Activated CD8-positive, alpha-beta T cell treated with anti-CD3 and anti-CD28 coated beads, Interleukin-2, amount 10 ng/mL, durations not matched to agents 7 days and 5 days (primary cell): Measurements from ENCODE around the gene DMD. TPM values are rescaled to one million over a fixed set of nuclear protein-coding genes. Genes with fewer than 3 reads are reported as not detected.

Experiments
- ATAC-seq: fragments of 150-1000 bp; cut with Tn5 transposase; one replicate; pipeline ENCODE4 v1.10.0; 2021; ENCODE audit warnings: moderate library complexity
- CTCF ChIA-PET: fragments of 350-600 bp; sonication (Branson Sonifier 250); formaldehyde crosslinking; loops from one replicate; lab custom pipeline; 2021; ENCODE audit warnings: antibody characterized with exemption; lab: Charles Lee
- POLR2A ChIA-PET: fragments of 350-600 bp; sonication (Branson Sonifier 250); formaldehyde crosslinking; loops from one replicate; lab custom pipeline; 2021; ENCODE audit warnings: antibody characterized with exemption; lab: Charles Lee
- DNase-seq: peaks from one replicate; pipeline ENCODE4 v3.0.0-alpha.2; 2020
- H3K27ac Mint-ChIP-seq: one replicate; pipeline ENCODE4 v1.8.0; 2021; ENCODE audit warnings: mild to moderate bottlenecking, mixed read lengths
- H3K27me3 Mint-ChIP-seq: one replicate; pipeline ENCODE4 v1.8.0; 2021; ENCODE audit warnings: low read depth, mixed read lengths
- H3K36me3 Mint-ChIP-seq: one replicate; pipeline ENCODE4 v1.8.0; 2021; ENCODE audit warnings: low read depth, mixed read lengths
- H3K4me1 Mint-ChIP-seq: one replicate; pipeline ENCODE4 v1.8.0; 2021; ENCODE audit warnings: low read depth, mixed read lengths
- H3K4me3 Mint-ChIP-seq: one replicate; pipeline ENCODE4 v1.8.0; 2021; ENCODE audit warnings: mild to moderate bottlenecking, mixed read lengths
- H3K9me3 Mint-ChIP-seq: one replicate; pipeline ENCODE4 v1.8.0; 2022; ENCODE audit warnings: mixed read lengths; ENCODE audit not compliant: insufficient read depth
- total RNA-seq, 2 experiments: library from RNA; stranded (reverse); gene quantifications; one replicate each; pipeline ENCODE4 v1.2.3, GENCODE V29; 2021

The DMD gene
- not detected for total RNA-seq

GRCh38 chrX:33211356-33212260 is at the start of gene DMD:
Gene DMD (minus strand): TSS chrX:33211549. CDS start chrX:33211312, 237 bp downstream.
- Mint-ChIP-seq H3K27ac (no peak within 1 kb of the TSS), H3K36me3 (no peaks in the 10 kb centered on the region), H3K9me3 (no peaks in the 10 kb centered on the region), H3K27me3 (no peaks in the 10 kb centered on the region), H3K4me1 (no peaks in the 10 kb centered on the region), H3K4me3 (no peak within 1 kb of the TSS)
- CTCF ChIA-PET, result no interaction called here
- no peak for DNase-seq
- POLR2A ChIA-PET, result no interaction called here
- ATAC-seq, result no peak

- ChIA-PET POLR2A (no interaction called here), CTCF (no interaction called here)
- Mint-ChIP-seq H3K4me3 (no peak overlapping the region), H3K27me3 (no peaks in the 10 kb centered on the region), H3K27ac (no peak overlapping the region), H3K9me3 (no peaks in the 10 kb centered on the region), H3K4me1 (no peaks in the 10 kb centered on the region), H3K36me3 (no peaks in the 10 kb centered on the region)
- ATAC-seq (no peak), DNase-seq (no peak)
Observed at GRCh38 chrX:33252306-33252825, 41.0 kb upstream of the DMD start.

GRCh38 chrX:33218819-33219218 is 7.5 kb upstream of the DMD start:
- Mint-ChIP-seq H3K4me1 (no peaks in the 10 kb centered on the region), H3K4me3 (no peak overlapping the region), H3K27me3 (no peaks in the 10 kb centered on the region), H3K27ac (no peak overlapping the region), H3K9me3 (no peaks in the 10 kb centered on the region), H3K36me3 (no peaks in the 10 kb centered on the region)
- CTCF ChIA-PET, result no interaction called here
- DNase-seq, result no peak
- POLR2A ChIA-PET, result no interaction called here
- ATAC-seq, result no peak

- ATAC-seq, result no peak
- POLR2A ChIA-PET, result no interaction called here
Observed at GRCh38 chrX:33210156-33210555, 1.2 kb downstream of the DMD start.

GRCh38 chrX:33207056-33207455 is 4.3 kb downstream of the DMD start:
- Mint-ChIP-seq H3K27me3 (no peaks in the 10 kb centered on the region), H3K4me3 (no peak overlapping the region), H3K4me1 (no peaks in the 10 kb centered on the region), H3K36me3 (no peaks in the 10 kb centered on the region), H3K9me3 (peaks cover 8% of the 10 kb centered on the region), H3K27ac (no peak overlapping the region)
- POLR2A ChIA-PET, result no interaction called here
- CTCF ChIA-PET, result no interaction called here
- no peak for ATAC-seq
- DNase-seq, result no peak

More at GRCh38 chrX:33210156-33210555, 1.2 kb downstream of the DMD start:
- Mint-ChIP-seq H3K27ac (no peak overlapping the region), H3K36me3 (no peaks in the 10 kb centered on the region), H3K4me3 (no peak overlapping the region), H3K27me3 (no peaks in the 10 kb centered on the region), H3K9me3 (no peaks in the 10 kb centered on the region), H3K4me1 (no peaks in the 10 kb centered on the region)
- CTCF ChIA-PET, result no interaction called here
- DNase-seq, result no peak

GRCh38 chrX:33205321-33205720 is 6.0 kb downstream of the DMD start:
- DNase-seq (no peak), ATAC-seq (no peak)
- Mint-ChIP-seq H3K36me3 (no peaks in the 10 kb centered on the region), H3K27ac (no peak overlapping the region), H3K27me3 (no peaks in the 10 kb centered on the region), H3K4me3 (no peak overlapping the region), H3K4me1 (no peaks in the 10 kb centered on the region), H3K9me3 (peaks cover 8% of the 10 kb centered on the region)
- ChIA-PET CTCF (no interaction called here), POLR2A (no interaction called here)

GRCh38 chrX:33204889-33205288 is 6.5 kb downstream of the DMD start:
- ChIA-PET POLR2A (no interaction called here), CTCF (no interaction called here)
- Mint-ChIP-seq H3K27ac (no peak overlapping the region), H3K4me3 (no peak overlapping the region), H3K9me3 (peaks cover 8% of the 10 kb centered on the region), H3K36me3 (no peaks in the 10 kb centered on the region), H3K4me1 (no peaks in the 10 kb centered on the region), H3K27me3 (no peaks in the 10 kb centered on the region)
- ATAC-seq, result no peak
- no peak for DNase-seq

GRCh38 chrX:33198561-33199279 is 12.6 kb downstream of the DMD start:
- ChIA-PET POLR2A (no interaction called here), CTCF (no interaction called here)
- H3K27ac Mint-ChIP-seq, result no peak overlapping the region
- no peaks in the 10 kb centered on the region for H3K27me3 Mint-ChIP-seq
- no peaks in the 10 kb centered on the region for H3K4me1 Mint-ChIP-seq
- H3K4me3 Mint-ChIP-seq, result no peak overlapping the region
- H3K9me3 Mint-ChIP-seq, result peaks cover 5% of the 10 kb centered on the region
- no peaks in the 10 kb centered on the region for H3K36me3 Mint-ChIP-seq
- ATAC-seq, result no peak
- DNase-seq, result no peak

GRCh38 chrX:33195698-33196097 is 15.7 kb downstream of the DMD start:
- ChIA-PET CTCF (no interaction called here), POLR2A (no interaction called here)
- no peaks in the 10 kb centered on the region for H3K27me3 Mint-ChIP-seq
- H3K4me3 Mint-ChIP-seq, result no peak overlapping the region
- H3K27ac Mint-ChIP-seq, result no peak overlapping the region
- DNase-seq (no peak), ATAC-seq (no peak)
- no peaks in the 10 kb centered on the region for H3K36me3 Mint-ChIP-seq
- H3K9me3 Mint-ChIP-seq, result no peaks in the 10 kb centered on the region
- no peaks in the 10 kb centered on the region for H3K4me1 Mint-ChIP-seq

- ATAC-seq, result no peak
- CTCF ChIA-PET, result no interaction called here
- H3K4me3 Mint-ChIP-seq, result no peak overlapping the region
- no peaks in the 10 kb centered on the region for H3K9me3 Mint-ChIP-seq
- POLR2A ChIA-PET, result no interaction called here
- no peak overlapping the region for H3K27ac Mint-ChIP-seq
- H3K27me3 Mint-ChIP-seq, result no peaks in the 10 kb centered on the region
- H3K4me1 Mint-ChIP-seq, result no peaks in the 10 kb centered on the region
- no peak for DNase-seq
- H3K36me3 Mint-ChIP-seq, result no peaks in the 10 kb centered on the region
Observed at GRCh38 chrX:33194876-33195433, 16.4 kb downstream of the DMD start.

- Mint-ChIP-seq H3K27me3 (no peaks in the 10 kb centered on the region), H3K4me1 (no peaks in the 10 kb centered on the region), H3K9me3 (no peaks in the 10 kb centered on the region), H3K36me3 (no peaks in the 10 kb centered on the region), H3K27ac (no peak overlapping the region), H3K4me3 (no peak overlapping the region)
- ChIA-PET POLR2A (no interaction called here), CTCF (no interaction called here)
- ATAC-seq (no peak), DNase-seq (no peak)
Observed at GRCh38 chrX:33194289-33194688, 17.1 kb downstream of the DMD start.

- Mint-ChIP-seq H3K4me3 (no peak overlapping the region), H3K27ac (no peak overlapping the region), H3K36me3 (no peaks in the 10 kb centered on the region), H3K4me1 (no peaks in the 10 kb centered on the region), H3K27me3 (no peaks in the 10 kb centered on the region), H3K9me3 (no peaks in the 10 kb centered on the region)
- ChIA-PET CTCF (no interaction called here), POLR2A (no interaction called here)
- ATAC-seq, result no peak
- DNase-seq, result no peak
Observed at GRCh38 chrX:33190016-33190415, 21.3 kb downstream of the DMD start.
